ENCODE measurements around the gene OTOF. TPM values are rescaled to one million over a fixed set of nuclear protein-coding genes. Genes with fewer than 3 reads are reported as not detected.

Gene OTOF
- total RNA-seq, 1 donor from 2014 or later = not detected

DNA sequence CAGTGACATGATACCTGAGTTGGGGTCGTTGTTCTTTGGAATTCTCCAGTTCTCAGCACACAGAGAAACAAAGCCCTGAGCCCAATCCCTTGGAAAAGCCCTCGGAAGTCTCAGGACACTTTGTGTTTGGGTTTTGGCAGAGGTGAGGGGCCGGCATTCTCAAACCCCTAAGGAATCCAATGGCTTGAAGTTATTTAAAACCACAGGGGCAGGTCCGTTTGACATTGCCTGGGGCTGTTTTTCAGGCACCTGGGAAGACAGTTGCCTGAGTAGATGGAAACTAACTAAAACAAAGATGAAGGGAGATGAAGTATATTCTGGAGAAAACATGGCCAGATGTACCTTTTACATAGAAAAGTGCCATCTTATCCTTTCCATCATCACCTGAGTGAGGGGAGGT is 22.5 kb upstream of the OTOF start:
- DNase-seq (ENCODE audit: low spot score) = no peak

DNA sequence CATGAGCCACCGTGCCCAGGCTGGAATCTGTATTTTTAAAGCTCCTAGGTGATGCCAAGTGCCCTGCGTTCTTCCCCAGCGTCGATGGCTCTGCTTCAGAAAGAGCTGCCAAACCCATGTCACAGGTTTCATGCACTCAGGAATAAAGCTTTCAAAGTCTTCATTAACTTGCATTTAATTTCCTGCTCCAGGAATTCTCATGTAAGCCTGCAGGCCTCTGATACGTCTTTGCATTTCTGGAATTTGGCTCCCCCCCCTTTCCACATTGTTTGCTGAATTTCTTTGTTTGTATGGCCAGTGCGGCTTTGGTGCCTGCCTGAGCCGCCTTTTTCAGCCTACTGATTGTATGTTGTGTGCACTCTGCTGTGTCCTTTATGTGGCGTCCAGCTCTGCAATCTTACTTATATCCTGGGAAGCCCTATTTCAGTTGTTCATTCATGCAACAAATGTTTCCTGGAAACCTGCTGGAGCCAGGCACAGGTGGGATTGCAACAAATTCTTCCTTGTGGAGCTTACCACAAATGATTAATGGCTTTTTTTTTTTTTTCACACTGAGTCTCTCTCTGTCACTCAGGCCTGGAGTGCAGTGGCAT is 17.9 kb upstream of the OTOF start:
- no peak for DNase-seq (ENCODE audit: low spot score)

DNA sequence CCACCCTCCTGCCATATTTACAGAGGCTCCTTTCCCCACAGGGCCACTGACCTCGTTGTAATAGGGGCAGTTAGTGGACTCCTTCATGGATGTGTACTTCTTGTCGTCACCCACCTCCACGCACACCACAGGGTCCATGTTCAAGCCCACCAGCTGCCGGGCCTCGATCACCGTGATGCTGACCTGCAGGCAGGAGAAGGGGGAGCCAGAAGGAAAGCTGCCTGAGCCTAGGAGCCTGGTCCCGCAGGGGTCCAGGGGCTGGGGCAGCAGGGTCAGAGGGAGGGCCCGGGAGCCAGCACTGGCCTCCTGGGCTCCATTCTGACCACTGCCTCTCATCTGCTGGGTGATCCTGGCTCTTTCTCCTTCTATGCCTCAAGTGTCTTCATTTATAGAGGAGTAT is 17.0 kb upstream of the OTOF start:
- DNase-seq (ENCODE audit: low spot score) = no peak

DNA sequence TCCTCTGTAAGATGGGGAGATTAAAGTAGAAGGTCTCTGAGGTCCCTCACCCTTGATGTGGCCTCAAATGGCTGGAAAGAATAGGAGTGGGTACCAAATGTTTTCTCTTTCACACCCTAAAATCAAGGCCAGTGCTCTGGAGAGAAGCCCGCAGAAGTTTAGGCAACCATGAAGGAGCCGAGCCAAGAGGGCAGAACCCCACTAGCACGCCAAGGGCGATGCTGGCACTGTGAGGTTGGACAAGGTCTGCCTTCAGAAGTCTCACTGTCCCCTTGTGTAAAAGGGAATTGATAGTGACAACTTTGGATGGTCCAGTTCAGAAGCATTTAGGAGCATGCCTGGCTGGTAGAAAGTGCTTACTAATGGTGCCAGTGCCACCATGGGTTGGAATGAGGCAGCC is 16.3 kb upstream of the OTOF start:
- no peak for DNase-seq (ENCODE audit: low spot score)

DNA sequence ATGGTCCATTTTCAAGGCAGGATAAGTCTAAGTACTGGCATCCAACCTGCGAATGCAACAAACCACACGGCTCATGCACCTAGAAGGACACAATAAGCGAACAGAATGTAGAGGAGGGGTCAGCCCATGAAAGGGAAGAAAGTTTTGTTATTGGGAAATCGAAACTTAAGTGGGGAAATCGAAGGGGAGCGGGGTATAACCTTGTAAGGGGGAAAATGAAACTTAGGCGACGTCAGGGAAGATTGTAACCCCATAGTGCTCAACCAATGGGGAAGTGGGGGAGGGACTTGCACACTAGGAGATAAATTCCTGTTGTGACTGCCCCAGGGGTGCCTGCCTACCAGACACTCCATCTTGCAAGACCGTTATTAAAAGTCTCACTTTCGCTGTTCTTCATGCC is 15.6 kb upstream of the OTOF start:
- DNase-seq (ENCODE audit: low spot score) = no peak

DNA sequence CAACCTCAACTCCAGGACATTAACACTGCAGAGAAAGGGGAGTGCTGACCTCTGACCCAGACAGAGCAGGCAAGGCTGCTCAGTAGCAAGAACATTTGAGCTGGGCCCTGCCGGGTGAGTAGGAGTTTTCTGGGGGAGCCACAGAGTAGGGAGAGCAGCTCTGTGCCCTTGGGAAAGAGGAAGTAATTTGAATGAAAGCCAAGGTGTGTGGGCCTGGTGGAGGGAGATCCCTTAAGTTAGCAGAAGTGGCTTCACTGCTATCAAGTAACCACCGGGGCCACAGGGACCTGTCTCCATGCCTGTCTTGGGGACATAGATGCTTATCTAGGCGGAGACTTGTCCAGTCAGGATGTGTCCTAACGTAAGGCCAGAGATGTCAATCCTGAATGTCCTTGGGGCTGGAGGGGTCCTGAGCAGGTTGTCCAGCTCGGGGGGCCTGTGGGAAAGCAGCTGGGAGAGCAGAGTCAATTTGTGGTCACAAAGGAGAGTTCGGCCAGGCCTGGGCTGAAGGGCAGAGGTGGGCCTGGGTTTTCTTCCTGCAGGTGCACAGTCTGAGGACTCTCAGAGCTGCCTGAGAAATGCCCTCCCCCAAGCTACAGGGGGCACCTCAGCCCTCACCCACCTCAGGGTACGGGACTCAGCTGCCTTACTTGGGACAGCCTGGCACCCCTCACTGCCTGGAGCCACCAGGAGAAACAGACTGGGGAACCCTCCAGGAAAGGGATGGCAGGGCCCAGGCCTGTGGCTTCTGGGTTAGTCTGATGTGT is 15.0 kb upstream of the OTOF start:
- DNase-seq (ENCODE audit: low spot score) = no peak

DNA sequence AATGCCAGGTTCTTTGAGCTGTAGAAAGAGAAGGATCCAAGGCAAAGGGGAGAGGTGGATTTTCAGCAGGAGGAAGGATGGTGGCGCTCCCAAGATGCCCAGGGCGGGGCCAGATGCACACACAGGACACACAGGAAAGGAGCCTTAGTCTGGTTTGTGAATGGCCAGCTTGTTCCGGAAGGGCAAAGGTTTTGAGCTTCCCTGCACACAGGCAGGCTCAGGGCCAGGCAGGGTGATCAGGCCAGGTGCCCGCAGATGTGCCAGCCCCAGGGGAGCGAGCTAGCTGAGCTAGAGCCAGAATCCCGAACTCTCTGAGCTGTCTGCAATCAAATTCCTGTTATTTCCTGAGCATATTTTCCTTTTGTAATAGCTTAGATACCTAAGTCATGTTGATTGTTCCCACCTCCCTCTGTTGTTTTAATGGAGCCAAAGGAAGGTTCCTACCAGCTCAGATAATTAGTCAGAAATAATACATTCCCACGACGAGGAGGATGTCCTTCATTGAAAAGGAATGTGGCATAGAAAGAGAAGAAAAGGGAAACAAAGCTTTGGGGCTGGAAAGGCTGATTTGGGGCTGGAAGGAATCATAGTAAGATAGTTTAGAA is 13.7 kb upstream of the OTOF start:
- DNase-seq (ENCODE audit: low spot score) = no peak

DNA sequence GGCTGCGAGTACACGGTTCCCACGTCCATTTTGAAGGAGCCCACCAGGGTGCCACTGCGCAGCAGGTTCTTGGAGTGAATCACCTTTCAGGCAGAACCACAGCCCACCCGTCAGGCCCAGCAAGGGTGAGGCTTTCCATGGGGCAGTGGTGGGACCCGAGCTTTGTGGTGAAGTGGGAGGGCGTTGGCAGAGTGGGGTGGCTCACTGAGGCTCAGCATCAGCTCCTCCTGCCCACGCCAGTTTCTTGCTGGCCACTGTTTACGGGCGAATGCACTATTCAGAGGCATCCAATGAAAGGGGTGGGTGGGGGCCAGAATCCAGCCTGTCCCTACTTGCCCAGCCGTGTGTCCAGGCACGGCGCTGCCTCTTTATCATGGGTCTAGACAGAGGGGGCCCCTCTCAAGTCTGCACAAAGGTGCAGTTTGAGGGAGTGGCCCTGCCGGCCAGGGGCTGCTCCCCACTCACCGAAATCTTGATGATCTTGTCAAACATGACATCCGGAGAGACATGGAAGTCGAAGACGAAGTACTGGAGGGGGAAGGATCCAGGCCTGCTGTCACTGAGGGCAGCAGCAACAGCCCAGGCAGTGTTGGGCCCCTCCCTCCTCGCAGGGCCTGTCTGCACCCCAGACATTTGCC is 11.4 kb upstream of the OTOF start:
- no peak for DNase-seq (ENCODE audit: low spot score)

DNA sequence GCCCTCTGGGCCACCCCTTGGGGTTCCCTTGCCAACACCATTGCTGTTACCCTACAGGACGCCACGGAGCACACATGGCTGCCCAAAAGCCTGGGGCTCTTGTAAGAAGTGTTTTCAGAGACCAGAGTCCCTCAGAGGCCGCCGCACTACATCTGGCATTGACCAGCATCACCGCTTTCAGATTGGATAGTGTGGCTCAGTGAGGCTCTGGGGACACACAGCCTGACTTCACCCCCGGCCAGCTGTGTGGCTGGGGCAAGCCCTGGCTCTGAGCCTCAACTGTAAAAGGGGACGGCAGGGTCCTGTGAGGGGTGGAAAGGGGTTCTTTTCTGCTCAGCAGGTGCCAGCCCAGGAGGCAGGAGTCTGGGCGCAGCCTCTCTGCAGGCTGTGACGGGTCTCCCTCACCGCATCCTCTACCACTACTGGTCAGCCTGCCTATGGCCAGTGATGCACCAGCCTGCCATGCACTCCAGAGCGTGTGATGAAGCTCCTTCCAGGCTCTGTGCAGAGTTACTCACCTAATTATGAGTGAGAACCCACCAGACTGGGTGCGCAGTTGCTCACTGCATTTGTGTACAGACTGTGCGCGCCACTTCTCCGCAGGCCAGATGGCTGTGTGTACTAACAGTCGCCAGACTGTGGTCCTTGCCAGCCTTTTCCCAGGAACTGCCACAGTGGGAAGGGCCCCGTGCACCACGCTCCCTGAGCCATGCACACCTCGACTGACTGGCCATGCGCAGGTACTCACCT is 10.7 kb upstream of the OTOF start:
- no peak for DNase-seq (ENCODE audit: low spot score)

DNA sequence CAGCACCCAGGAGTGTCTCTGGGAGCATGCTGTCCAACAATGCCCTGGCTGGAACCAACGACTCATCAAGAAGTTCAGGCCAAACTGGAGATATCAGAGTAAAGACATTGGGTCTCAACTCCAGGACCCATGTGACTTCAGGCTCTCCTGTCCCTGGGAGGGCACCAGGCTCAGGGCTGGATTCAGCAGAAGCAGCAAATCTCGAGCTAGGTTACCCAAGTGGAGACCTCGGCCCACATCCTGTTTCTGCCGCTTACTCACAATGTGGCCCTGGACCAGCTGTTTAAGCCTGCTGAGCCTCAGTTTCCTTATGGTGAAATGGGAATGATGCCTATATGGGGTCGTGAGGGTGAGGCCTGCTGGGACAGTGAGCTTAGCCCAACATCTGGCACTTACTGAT is 9.3 kb upstream of the OTOF start:
- DNase-seq (ENCODE audit: low spot score) = no peak

DNA sequence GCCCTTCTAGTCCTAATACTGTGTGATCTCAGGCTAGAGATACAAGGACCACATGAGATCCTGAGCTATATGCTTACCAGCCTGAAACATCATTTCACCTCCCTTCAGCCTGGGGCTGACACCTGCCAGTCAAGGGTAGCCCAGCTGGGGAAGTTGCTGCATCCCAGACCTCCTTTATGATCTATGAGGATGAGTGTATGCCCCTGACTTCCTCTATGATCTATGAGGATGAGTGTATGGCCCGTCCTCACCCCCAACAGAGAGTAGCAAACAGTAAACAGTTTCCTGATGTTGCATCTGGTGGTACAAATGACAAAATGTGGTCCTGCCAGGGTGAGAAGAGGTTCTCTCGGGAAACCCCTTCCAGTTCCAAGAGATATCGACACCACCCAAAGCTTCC is 8.9 kb upstream of the OTOF start:
- no peak for DNase-seq (ENCODE audit: low spot score)

DNA sequence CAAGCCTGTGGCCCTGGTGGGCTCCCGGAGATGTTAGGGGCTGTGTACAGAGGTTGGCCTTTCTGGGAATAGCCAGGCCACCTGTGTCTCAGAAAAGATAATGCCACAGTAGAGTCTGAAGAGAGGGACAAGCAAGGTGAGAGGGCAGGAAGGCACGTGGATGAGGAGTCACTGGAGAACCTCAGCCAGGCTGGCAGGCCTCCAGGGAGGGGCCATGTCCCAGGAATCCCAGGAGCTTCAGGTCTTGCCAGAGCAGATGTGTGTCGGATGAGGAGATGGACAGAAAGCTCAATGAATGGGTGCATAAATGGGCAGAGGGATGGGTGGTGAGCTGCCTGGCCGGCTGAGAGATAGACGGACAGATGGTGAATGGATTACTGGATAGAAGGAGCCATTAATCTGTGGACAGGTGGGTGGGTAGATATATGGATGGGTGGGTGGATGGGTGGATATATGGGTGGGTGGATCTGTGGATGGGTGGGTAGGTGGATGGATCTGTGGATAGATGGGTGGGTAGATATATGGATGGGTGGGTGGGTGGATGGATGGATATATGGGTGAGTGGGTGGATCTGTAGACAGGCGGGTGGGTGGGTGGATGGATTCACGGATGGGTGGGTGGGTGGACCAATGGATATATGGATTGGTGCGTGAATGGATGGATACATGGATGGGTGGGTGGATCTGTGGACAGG is 7.9 kb upstream of the OTOF start:
- DNase-seq (ENCODE audit: low spot score) = no peak

DNA sequence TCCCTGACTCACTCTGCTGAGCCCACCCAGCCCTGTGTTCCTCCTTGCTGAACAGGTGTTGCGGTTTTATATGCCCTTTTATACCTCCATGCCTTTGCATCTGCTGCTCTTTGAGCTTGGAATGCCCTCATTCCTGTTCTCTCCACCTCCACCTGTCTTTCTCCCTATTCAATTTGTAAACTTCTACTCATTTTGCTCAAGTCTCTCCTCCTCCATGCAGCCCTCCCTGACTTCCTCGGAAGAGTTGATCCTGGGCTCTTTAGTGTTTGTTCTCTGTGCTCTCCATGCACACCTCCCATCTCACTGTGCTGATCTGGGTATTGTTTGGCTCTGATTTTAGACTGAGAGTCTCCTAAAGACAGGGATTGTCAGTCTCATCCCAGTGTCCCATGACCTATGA is 7.2 kb upstream of the OTOF start:
- no peak for DNase-seq (ENCODE audit: low spot score)

DNA sequence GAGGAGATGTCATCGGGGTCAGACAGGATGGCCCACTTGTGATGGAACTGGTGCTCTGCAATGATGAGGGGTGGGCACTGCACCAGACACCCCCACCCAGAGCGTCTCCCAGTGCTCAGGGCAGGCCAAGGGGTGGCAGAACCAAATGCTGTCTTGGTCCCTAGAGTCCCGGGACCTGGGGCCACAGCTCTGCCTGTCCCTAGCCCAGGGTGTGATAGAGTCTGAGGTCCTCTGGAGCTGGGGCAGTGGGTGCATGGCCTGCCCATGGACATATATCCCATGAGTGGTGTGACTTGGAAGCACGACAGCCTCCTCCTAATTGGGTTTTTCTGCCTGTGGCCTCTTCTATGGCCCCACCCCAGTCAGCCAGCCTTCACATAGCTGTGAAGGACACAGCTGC is 6.7 kb upstream of the OTOF start:
- DNase-seq (ENCODE audit: low spot score) = no peak

DNA sequence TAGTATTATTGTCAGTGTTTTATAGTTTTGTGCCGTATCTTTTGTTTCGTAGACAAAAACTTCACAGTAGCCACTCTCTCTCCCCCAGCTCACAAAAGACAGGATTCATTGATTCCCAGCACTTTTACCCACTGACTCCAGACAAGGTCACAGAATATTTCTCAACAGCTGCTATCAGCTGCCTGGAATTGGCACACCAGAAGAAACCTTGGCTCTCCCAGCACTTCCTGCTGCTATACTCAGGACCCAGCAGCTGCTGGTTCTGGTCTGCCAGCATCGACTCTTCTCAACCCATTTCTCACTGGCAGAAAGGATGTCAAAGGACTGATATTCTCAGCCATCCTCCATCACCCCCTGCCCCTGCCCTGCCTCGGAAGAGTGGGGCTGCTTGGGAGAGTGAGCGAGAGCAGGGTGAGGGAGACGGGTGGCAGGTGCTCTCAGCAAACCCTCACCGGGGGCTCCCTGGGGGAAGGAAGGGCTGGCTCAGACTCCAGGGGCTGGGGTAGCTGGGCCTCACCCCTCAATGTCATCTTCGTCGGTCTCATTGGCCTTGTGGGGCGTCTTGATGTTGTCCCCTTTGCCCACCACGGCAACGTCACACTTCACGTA is 6.1 kb upstream of the OTOF start:
- no peak for DNase-seq (ENCODE audit: low spot score)

DNA sequence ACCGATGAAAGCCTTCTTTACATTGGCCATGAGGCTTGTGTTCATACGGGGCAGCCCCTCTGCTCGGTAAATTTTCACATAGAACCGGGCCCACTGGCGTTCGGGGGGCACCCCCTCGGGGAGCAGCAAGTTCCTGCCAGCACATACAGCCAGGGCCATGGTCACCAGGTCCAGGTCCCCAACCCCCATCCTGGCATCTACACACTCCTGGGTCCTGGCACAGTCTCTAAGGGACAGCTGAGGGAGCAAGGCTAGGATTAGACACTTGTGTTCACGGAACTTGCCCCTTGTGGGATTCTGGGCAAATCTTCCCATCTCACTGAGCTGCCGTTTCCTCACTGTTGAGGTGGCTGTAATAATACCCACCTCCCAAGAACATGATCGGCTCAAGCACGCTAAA is 5.6 kb upstream of the OTOF start:
- no peak for DNase-seq (ENCODE audit: low spot score)

DNA sequence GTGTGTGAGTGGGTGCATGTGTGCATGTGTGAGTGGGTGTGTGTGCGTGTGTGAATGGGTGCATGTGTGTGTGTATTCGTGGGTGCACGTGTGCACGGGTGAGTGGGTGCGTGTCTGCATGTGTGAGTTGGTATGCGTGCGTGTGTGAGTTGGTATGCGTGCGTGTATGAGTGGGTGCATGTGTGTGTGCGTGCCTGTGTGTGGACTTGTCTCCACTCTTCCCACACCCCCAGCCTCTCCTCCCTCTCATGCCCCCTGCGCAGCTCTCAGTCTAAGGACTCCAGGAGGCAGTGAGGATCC is 5.1 kb upstream of the OTOF start:
- DNase-seq (ENCODE audit: low spot score) = no peak

DNA sequence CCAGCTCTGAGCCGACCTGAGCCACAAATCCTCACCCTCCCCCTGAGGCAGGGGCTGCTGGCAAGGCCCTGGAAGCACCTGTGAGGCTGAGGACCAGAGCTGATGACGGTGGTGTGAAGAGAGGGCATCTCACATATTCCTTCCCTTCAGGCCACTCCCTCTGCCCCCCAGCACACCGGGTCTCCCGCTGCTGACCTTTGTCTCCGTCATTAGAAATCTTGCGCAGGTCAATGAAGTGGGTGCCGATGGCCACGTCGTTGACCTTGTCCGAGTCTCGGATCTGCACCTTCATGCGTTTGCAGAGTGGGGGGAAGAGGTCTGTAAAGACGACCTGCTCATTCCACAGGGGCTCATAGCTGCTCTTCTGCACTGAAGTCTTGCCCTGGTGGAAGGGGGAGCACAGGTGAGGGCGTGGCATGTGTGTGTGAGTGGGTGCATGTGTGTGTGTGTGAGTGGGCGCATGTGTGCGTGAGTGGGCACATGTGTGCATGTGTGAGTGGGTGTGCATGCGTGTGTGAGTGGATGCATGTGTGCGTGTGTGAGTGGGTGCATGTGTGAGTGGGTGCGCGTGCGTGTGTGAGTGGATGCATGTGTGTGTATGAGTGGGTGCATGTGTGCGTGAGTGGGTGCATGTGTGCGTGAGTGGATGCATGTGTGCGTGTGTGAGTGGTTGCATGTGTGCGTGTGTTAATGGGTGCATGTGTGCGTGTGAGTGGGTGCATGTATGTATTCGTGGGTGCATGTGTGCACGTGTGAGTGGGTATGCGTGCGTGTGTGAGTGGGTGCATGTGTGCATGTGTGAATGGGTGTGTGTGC is 4.5 kb upstream of the OTOF start:
- no peak for DNase-seq (ENCODE audit: low spot score)

DNA sequence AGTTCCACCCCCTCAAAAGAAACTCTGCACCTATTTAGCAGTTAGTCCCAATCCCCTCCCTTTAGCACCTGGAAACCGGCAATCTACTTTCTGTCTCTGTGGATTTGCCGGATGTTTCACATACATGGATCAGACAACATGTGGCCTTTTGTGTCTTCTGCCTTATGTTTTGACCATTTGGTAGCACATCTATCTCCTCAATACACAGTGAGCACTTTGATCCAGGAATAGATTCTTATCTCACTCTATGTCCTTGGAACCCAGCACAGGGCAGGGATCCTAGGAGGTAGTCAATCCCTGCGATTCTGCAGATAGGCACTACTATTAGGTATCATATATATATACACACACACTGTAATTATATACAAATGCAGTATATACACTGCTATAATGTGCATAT is 3.8 kb upstream of the OTOF start:
- DNase-seq (ENCODE audit: low spot score) = no peak

All from umbilical cord (tissue), 2 donors.